BE2C (cell line): ENCODE results near the gene VENTX.

Experiments
- DNase-seq: peaks from one replicate; pipeline ENCODE4 v3.0.0-alpha.2; 2020
- H3K27me3 ChIP-seq: fragments of 250-450 bp; sonication (Bioruptor Pico); 2 replicates; pipeline ENCODE4 v1.5.1; 2020; ENCODE audit warnings: mild to moderate bottlenecking
- H3K36me3 ChIP-seq: fragments of 250-450 bp; sonication (Bioruptor Pico); 2 replicates; pipeline ENCODE4 v1.5.1; 2020; ENCODE audit warnings: mild to moderate bottlenecking
- H3K4me1 ChIP-seq: fragments of 250-450 bp; sonication (Bioruptor Pico); 2 replicates; pipeline ENCODE4 v1.5.1; 2020
- H3K4me3 ChIP-seq: 2 replicates; pipeline ENCODE4 v1.5.1; 2011; ENCODE audit warnings: low read depth, low read length
- H3K9me3 ChIP-seq: fragments of 250-450 bp; sonication (Bioruptor Pico); 2 replicates; pipeline ENCODE4 v1.5.1; 2020
- CTCF ChIP-seq: IDR thresholded peaks from 2 replicates; pipeline ENCODE4 v1.5.1; 2012; ENCODE audit warnings: mild to moderate bottlenecking, low read depth, low read length

VENTX gene

DNA sequence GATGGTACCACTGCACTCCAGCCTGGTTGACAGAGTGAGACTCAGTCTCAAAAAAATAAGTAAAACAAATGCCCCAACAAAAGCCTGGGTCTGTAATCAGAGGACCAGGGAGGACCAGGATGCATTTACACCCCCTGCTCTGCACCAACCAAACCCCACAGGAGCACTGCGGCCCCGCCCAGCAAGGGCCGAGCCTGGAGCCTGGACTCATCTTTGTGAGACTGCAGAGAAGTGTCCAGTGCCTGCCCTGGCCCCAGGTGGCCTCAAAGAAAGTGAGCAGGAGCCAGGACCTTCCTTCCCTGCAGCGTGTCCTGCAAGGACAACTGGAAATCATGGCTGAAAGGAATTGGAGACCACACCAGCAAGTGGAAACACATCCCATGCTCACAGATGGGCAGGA, 46.0 kb upstream of the VENTX start:
- no peak for DNase-seq
- Histone ChIP-seq H3K36me3 (no peaks in the 10 kb centered on the region), H3K4me3 (no peak overlapping the region), H3K9me3 (no peaks in the 10 kb centered on the region; the same call in 1 of the 2 replicates), H3K4me1 (no peaks in the 10 kb centered on the region), H3K27me3 (peaks cover 55% of the 10 kb centered on the region)
- no peak for TF ChIP-seq CTCF

GRCh38 chr10:133194151-133194550, 43.5 kb upstream of the VENTX start:
- no peak for DNase-seq
- Histone ChIP-seq H3K36me3 (no peaks in the 10 kb centered on the region), H3K9me3 (no peaks in the 10 kb centered on the region), H3K27me3 (peaks cover 42% of the 10 kb centered on the region), H3K4me3 (no peak overlapping the region), H3K4me1 (no peaks in the 10 kb centered on the region)
- no peak for TF ChIP-seq CTCF

GRCh38 chr10:133195096-133195495, 42.6 kb upstream of the VENTX start:
- DNase-seq, result no peak
- no peaks in the 10 kb centered on the region for H3K36me3 ChIP-seq
- H3K27me3 ChIP-seq, result peaks cover 41% of the 10 kb centered on the region
- no peak overlapping the region for H3K4me3 ChIP-seq
- H3K4me1 ChIP-seq, result no peaks in the 10 kb centered on the region
- no peak for TF ChIP-seq CTCF
- H3K9me3 ChIP-seq, result no peaks in the 10 kb centered on the region

- no peak for DNase-seq
- peaks cover 41% of the 10 kb centered on the region for H3K27me3 ChIP-seq
These were observed 42.0 kb upstream of the VENTX start for GRCh38 chr10:133195611-133196010.

DNA sequence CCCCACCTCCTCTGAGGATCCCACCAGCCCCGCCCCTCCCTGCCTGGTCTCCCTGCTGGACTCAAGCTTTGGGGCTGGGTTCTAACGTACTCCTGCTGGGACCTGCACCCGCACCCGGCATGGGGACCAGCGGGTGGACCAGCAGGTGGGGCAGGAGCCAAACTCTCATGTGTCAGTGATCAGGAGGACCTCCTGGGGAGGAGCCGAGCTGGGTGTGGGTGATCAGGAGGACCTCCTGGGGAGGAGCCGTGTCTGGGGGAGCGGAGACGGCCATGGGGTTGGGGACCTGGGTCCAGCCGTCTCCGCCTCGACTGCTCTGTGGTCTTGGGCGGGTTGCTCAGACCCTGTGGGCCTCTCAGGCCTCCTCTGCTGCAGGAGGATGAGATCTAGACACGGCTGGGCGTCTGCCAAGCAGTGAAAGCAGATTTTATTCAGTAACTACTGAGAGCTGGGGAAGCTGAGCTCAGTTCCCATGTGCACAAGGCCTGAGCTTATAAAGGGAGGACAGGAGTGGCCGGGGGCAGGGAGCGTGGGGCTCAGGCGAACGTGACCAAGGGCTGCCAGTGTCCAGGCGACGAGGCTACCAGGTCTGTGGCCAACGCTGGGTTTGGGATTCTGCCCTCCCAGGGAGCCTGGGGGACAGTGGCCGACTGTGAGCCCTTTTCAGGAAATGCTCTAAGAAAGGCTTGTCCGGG, 41.3 kb upstream of the VENTX start:
- peaks cover 42% of the 10 kb centered on the region for H3K27me3 ChIP-seq
- no peak for DNase-seq
- H3K9me3 ChIP-seq, result no peaks in the 10 kb centered on the region
- H3K36me3 ChIP-seq, result no peaks in the 10 kb centered on the region
- no peaks in the 10 kb centered on the region for H3K4me1 ChIP-seq
- no peak overlapping the region for H3K4me3 ChIP-seq
- TF ChIP-seq CTCF, result no peak

More at GRCh38 chr10:133195611-133196010, 42.0 kb upstream of the VENTX start:
- Histone ChIP-seq H3K4me1 (no peaks in the 10 kb centered on the region), H3K36me3 (no peaks in the 10 kb centered on the region), H3K4me3 (no peak overlapping the region), H3K9me3 (no peaks in the 10 kb centered on the region)
- TF ChIP-seq CTCF, result no peak

DNA sequence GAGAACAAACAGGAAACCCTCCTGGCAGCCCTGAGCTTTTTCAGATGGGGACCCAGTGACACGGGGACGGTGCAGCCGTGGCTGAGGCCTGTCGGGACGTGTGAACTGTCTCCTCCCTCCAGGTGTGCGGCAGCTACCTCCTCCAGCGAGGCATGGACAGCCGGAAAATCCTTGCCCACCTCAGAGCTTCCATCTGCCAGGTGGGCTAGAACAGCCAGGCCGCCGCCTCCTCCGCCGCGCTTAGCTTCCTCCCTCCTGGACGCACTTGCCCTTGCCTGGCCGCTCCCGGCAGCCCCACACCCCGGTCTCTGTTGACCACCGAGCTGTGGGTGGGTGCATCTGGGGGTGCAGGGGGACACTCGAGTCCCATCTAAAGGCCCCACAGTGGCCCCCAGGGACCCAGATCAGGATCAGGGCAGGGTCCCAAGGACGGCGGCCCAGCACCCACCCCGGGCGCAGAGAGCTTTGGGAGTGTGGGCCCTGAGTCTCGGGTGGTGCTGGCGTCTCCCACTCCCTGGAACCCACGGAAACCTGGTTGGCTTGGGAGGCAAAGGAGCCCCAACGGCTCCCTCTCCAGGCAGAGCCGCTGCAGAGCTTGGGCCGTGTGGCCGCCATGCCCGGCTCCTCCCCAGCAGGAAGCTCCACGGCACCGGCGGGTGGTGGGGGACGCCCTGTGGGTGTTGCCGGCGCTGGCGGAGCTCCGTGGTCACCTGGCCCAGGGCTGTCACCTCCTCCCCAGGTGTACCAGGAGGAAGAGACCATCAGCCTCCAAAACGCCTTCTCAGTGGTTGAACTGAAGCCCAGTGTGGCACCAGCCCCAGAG, 40.5 kb upstream of the VENTX start:
- Histone ChIP-seq H3K9me3 (no peaks in the 10 kb centered on the region), H3K4me1 (no peaks in the 10 kb centered on the region), H3K4me3 (no peak overlapping the region), H3K36me3 (no peaks in the 10 kb centered on the region), H3K27me3 (peaks cover 44% of the 10 kb centered on the region)
- no peak for DNase-seq
- TF ChIP-seq CTCF, result no peak
